HG03159 (cell line): Measurements from ENCODE around the gene DCST2.
"Not testable (repeated sequence)": the region's sequence is repeated elsewhere in the genome, so short reads cannot be mapped to it uniquely, and the experiment has no call there.

Experiments
- ATAC-seq: cut with Tn5 transposase; IDR thresholded peaks from one replicate; pipeline ENCODE4 v1.9.1; 2021; ENCODE audit warnings: mild to moderate bottlenecking, moderate library complexity; ENCODE audit not compliant: unreplicated experiment

The DCST2 gene

DNA sequence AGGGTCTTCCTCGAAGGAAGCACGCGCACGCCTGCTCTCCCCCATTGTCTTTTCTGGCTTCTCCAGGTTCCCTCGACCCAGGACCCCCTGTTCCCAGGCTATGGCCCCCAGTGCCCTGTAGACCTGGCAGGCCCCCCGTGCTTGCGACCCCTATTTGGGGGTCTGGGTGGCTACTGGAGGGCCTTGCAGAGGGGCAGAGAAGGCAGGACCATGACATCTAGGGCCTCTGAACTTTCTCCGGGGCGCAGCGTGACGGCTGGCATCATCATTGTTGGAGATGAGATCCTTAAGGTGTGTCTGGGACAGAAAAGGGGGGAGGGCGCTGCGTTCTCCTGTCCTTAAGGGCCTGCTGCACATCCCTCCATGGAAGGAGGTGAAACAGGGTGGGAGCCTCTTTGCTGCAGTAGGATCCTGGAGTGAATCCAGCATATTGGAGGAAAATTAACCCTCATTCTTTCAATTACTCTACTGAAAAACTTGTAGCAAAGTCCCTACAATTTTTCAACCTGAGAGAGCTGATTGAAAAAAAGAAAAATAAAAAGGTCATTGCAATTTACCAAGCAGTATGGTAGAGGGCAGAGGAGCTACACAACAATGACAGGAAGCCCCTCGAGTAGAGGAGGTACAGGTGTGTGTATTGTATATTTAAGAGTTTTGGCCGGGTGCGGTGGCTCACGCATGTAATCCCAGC lies 49.7 kb downstream of the DCST2 start:
- ATAC-seq = no peak

- ATAC-seq = peak; percentile 96
These were observed 50.5 kb downstream of the DCST2 start, which contains the start of gene FLAD1 for GRCh38 chr1:154982897-154983648. Gene FLAD1, plus strand, starts transcription at chr1:154983344. Its CDS starts 351 bp downstream, at chr1:154983695.

DNA sequence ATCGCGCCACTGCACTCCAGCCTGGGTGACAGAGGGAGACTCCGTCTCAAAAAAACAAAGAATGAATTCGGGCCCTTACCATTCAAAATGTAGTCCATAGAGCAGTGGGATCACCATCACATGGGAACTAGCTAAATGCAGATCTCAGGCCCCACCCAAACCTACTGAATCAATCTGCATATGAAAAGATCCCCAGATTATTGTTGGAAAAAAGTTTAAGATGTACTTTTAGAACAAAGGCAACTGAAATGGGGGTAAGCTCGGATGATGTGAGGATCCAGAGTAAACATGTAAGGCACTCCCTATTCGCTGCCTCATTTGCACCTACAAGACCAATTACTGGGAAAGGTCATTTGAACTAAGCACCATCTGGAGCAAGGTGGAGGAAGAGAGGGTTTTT lies 51.2 kb downstream of the DCST2 start:
- no peak for ATAC-seq

DNA sequence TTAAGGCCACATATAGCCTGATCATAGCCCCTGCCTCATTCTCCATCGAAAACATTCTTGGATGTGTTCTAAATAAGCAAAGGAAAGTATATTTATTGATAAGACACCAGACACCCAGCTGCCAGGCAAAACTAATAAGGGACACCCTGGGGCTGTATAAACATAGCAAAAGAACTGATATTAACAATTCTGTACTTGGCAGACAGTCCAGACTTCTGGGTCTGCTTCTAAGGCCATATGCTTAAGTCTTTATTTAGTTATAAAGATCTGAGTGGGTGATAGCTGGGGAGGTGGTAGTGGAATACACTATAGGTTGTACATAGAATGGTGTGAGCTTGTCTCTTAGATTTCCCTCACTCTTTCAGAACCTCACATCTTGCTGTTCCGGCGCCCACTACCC lies 55.2 kb downstream of the DCST2 start:
- ATAC-seq = no peak

DNA sequence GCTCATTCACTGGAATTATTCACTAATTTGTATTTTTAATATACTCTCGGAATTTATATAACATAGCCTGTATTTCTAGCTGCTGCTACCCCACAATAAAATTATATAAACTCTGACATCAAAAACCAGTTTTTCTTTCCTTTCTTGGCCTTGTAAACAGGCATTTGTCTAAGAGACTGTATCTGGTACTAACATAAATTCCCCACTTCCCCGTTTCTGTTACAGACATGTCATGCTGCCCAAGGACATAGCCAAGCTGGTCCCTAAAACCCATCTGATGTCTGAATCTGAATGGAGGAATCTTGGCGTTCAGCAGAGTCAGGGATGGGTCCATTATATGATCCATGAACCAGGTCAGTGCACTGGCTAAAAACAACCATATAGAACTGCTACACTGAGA lies 55.8 kb downstream of the DCST2 start:
- not testable (repeated sequence) for ATAC-seq

DNA sequence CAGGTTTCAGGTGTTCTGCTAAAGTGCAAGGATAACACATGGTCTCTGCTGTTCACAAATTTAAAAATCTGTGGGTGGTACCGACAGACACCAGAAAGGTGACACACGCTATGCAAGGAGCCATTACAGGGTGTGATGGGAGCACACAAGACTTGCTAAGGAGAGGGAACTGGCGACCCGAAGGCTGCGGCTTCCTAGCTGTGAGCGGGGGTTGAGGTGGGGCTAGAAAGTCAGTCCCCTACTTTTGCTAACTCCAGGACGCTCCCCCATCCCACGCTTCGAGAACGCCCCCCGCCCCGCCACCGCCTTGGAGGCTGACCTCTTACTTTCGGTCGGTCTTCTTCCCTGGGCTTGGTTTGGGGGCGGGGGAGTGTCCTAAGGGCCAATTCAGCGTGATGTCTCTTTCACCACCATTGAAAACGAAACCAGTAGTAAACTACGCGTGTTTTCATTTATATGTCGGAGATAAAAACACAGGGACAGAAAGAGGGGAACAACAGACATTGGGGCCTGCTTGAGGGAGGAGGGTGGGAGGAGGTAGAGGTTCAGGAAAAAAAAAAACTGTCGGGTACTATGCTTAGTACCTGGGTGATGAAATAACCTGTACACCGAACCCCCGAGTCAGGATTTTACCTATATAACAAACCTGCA lies 58.0 kb downstream of the DCST2 start:
- ATAC-seq = no peak

GRCh38 chr1:154974808-154975408 lies 58.7 kb downstream of the DCST2 start:
- peak; percentile 40 for ATAC-seq

DNA sequence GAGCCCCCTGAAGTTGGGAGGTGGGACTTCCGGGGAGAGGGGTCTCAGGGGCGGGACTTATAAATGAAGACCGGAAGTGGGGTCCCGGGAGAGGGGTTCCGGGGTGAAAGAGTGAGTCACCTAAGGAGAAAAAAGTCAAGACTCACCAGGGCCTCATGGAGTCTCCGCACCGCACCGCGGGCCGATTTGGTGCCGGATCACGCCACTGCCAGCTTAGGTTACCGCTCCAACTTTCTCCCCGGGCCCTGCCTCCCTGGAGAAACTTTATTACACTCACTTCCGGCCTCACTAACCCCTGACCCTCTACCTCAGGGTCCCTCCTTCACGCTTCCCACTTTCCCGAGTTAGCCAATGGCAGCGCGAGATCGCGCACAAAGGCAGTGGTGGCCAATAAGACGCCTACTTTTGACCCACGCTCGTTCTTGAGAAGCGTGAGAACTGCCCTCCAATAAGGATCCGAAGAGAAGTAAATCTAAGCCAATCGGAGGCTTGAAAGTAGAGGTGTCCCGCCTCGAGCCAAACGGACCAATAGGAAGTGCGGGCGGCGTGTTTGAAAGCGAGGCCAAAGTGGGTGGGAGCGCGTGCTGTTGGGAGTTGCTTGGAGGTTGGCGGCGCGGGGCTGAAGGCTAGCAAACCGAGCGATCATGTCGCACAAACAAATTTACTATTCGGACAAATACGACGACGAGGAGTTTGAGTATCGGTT lies 59.3 kb downstream of the DCST2 start, which contains the start of gene CKS1B:
Gene CKS1B (plus strand): TSS at position 580 of the 706 bp plus-strand sequence. CDS start 65 bp downstream, at position 645.
- ATAC-seq = peak; percentile 77

- ATAC-seq = peak; percentile 21
These were observed 60.1 kb downstream of the DCST2 start for GRCh38 chr1:154973344-154974101.

GRCh38 chr1:154972517-154973343 lies 60.9 kb downstream of the DCST2 start:
- no peak for ATAC-seq

DNA sequence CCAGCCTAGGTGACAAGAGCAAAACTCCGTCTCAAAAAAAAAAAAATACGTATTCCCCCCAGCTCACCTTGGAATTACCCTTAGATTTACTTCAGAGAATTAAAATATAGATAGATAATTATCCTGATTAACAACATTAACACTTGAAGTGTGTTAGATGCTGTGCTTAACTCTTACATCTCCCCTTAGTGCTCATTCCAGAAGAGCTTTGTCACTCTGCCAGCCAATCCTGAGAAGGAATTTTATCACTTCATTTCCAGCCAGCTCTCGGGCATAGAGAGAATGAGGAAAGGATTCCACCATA lies 61.4 kb downstream of the DCST2 start:
- ATAC-seq = no peak

DNA sequence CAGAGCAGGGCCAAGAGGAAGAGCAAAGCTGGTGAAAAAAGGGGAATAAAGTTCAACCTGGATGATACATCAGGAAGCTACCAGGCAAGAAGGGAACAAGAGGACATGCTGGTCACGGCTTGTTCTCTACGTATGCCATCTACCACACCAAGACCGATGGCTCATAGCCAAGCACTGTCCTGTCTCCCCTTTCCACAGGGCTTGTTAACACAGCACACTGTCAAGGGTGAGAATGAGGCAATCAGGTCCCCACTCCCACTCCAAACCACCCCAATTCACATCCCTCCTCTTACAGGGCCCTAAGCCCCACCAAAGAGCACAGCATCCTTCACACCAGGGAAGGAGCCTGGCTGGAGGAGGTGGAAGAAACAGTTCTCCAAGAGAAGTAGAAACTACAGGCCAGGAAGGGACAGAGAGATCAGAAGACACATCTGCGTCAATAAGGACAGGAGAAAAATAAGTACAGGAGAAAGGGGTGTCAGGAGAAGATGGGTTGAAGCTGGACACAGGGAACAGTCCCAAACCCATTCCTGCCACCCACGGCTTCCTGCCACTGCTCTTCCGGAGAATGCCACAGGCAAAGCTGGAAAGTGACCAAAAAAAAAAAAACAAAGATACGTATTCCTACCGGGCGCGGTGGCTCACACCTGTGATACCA lies 62.1 kb downstream of the DCST2 start:
- no peak for ATAC-seq

- no peak for ATAC-seq
These were observed 62.8 kb downstream of the DCST2 start, which contains the start of gene SHC1 for GRCh38 chr1:154970631-154971340. Gene SHC1, minus strand, starts transcription at chr1:154970747. Its CDS starts 221 bp downstream, at chr1:154970526.

DNA sequence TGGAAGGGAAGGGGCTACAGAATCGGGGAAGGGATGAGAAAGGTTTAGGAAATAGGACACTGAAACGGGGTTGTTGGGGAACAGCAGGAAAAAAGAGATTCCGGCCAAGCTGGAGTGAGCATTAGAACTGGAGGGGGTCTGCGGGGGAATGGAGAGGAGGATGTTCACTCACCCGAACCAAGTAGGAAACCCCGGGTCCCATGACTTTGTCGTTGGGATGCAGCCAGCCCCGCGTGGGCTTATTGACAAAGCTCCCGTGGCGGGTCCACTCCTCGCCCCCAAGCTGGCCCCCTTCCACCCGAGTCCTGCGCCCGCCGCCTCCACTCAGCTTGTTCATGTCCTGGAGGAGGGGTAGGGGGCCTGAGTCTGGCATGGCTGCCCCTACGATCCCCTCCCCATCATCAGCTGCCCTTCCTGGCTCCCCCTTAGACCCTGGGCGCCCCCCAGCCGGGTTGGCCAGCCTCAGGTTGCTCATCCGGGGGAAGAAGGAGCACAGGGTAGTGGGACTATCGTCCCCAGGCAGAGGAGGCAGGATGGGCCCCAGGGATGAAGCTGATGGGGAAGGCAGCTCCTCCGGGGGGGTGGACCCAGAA lies 63.6 kb downstream of the DCST2 start:
- ATAC-seq = no peak

DNA sequence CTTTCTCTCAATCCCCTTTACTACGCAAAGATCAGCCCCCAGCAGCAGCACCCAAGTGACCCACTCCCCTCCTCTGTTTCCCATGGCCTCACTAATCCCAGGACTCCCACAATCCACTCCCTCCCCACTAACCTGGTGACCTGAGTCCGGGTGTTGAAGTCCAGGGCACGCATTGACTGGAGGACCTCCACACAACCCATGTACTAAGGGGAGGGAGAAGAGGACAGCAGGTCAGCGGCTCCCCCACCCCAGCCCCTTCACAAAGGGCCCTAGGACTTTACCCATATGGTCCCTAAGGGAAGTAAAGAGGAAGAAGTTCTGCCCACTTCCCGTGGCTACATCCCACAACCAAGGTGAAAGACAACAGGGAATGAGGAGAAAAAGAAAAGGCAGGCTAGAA lies 64.3 kb downstream of the DCST2 start:
- no peak for ATAC-seq

DNA sequence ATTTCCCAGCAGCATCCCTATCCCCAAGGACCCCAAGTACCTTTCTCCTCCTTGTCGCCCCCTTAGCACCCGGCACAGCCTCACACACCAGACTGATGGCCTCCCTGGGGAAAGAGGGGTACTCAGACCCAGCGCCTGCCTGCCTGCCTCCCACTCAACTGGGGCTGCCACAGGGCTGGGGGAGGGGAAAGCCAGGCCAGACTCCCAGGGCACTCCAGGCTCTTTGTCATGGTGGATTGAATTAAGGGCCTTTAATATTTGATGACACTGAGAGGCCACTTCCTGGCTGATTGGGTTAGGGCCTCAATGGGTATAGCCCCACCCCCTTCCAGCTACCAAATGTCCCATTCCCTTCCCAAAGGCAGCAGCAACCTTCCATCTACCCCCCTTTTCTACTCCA lies 64.8 kb downstream of the DCST2 start:
- no peak for ATAC-seq
